Astrocyte (in vitro differentiated cells and primary cell): ENCODE measurements around the gene DLGAP1. TPM values are rescaled to one million over a fixed set of nuclear protein-coding genes. Genes with fewer than 3 reads are reported as not detected.

ENCODE experiments used
- DNase-seq: peaks from one replicate; pipeline ENCODE4 v3.0.0-alpha.2; 2010; ENCODE audit warnings: low read depth
- FAIRE-seq: peaks from 2 replicates; lab custom pipeline; 2011; peaks lifted over from hg19 to GRCh38; lab: Jason Lieb, UNC
- H2AFZ ChIP-seq: 2 replicates; pipeline ENCODE4 v1.6.0; 2012; ENCODE audit warnings: low read depth, low read length, inconsistent platforms
- H3K27ac ChIP-seq: 2 replicates; pipeline ENCODE4 v1.5.1; 2011; ENCODE audit warnings: low read depth, low read length, inconsistent platforms
- H3K27me3 ChIP-seq: 2 replicates; pipeline ENCODE4 v1.6.0; 2011; ENCODE audit warnings: low read length, inconsistent platforms; ENCODE audit not compliant: insufficient read depth
- H3K36me3 ChIP-seq: 2 replicates; pipeline ENCODE4 v1.5.1; 2011; ENCODE audit warnings: low read length, inconsistent platforms; ENCODE audit not compliant: insufficient read depth
- H3K4me1 ChIP-seq: 2 replicates; pipeline ENCODE4 v1.5.1; 2011; ENCODE audit warnings: low read length, inconsistent platforms; ENCODE audit not compliant: insufficient read depth
- H3K4me2 ChIP-seq: 2 replicates; pipeline ENCODE4 v1.6.0; 2012; ENCODE audit warnings: low read length, inconsistent platforms
- H3K4me3 ChIP-seq: 2 replicates; pipeline ENCODE4 v1.5.1; 2011; ENCODE audit warnings: low read depth, mild to moderate bottlenecking, low read length, inconsistent platforms; ENCODE audit not compliant: insufficient read depth
- H3K79me2 ChIP-seq: 2 replicates; pipeline ENCODE4 v1.6.0; 2012; ENCODE audit warnings: mild to moderate bottlenecking, low read length, inconsistent platforms; ENCODE audit not compliant: insufficient read depth
- H3K9ac ChIP-seq: 2 replicates; pipeline ENCODE4 v1.6.0; 2012; ENCODE audit warnings: mild to moderate bottlenecking, low read length, inconsistent platforms
- H3K9me3 ChIP-seq: 2 replicates; pipeline ENCODE4 v1.5.1; 2012; ENCODE audit warnings: low read depth, mild to moderate bottlenecking, low read length, inconsistent platforms; ENCODE audit not compliant: insufficient read depth
- H4K20me1 ChIP-seq: 2 replicates; pipeline ENCODE4 v1.6.0; 2012; ENCODE audit warnings: low read length, inconsistent platforms; ENCODE audit not compliant: insufficient read depth
- H3K27ac Mint-ChIP-seq: one replicate; pipeline ENCODE4 v1.8.0; 2021; ENCODE audit warnings: mild to moderate bottlenecking, mixed read lengths; ENCODE audit not compliant: unreplicated experiment
- H3K27me3 Mint-ChIP-seq: one replicate; pipeline ENCODE4 v1.8.0; 2021; ENCODE audit warnings: low read depth, mixed read lengths; ENCODE audit not compliant: unreplicated experiment
- H3K36me3 Mint-ChIP-seq: one replicate; pipeline ENCODE4 v1.8.0; 2021; ENCODE audit warnings: low read depth, mixed read lengths; ENCODE audit not compliant: unreplicated experiment
- H3K4me1 Mint-ChIP-seq: one replicate; pipeline ENCODE4 v1.8.0; 2021; ENCODE audit warnings: low read depth, mixed read lengths; ENCODE audit not compliant: unreplicated experiment
- H3K4me3 Mint-ChIP-seq: one replicate; pipeline ENCODE4 v1.8.0; 2021; ENCODE audit warnings: mild to moderate bottlenecking, moderate library complexity, mixed read lengths; ENCODE audit not compliant: unreplicated experiment
- H3K9me3 Mint-ChIP-seq: one replicate; pipeline ENCODE4 v1.8.0; 2021; ENCODE audit warnings: mild to moderate bottlenecking, mixed read lengths; ENCODE audit not compliant: unreplicated experiment
- EZH2 ChIP-seq: IDR thresholded peaks from 2 replicates; pipeline ENCODE4 v1.6.1; 2012; ENCODE audit warnings: mild to moderate bottlenecking, low read length, inconsistent platforms; ENCODE audit not compliant: insufficient read depth
- total RNA-seq: library from RNA; stranded (reverse); gene quantifications from 2 replicates; pipeline ENCODE4 v1.2.1, GENCODE V29; 2021
- TF ChIP-seq, protein P1 (sequence below): IDR thresholded peaks from 2 replicates; pipeline ENCODE4 v1.5.1; 2011; ENCODE audit warnings: low read depth, mild to moderate bottlenecking, inconsistent platforms, low read length, moderate library complexity; ENCODE audit not compliant: insufficient read depth

DLGAP1 gene
- total RNA-seq, 1 donor from 2014 or later = 2.3 TPM

DNA sequence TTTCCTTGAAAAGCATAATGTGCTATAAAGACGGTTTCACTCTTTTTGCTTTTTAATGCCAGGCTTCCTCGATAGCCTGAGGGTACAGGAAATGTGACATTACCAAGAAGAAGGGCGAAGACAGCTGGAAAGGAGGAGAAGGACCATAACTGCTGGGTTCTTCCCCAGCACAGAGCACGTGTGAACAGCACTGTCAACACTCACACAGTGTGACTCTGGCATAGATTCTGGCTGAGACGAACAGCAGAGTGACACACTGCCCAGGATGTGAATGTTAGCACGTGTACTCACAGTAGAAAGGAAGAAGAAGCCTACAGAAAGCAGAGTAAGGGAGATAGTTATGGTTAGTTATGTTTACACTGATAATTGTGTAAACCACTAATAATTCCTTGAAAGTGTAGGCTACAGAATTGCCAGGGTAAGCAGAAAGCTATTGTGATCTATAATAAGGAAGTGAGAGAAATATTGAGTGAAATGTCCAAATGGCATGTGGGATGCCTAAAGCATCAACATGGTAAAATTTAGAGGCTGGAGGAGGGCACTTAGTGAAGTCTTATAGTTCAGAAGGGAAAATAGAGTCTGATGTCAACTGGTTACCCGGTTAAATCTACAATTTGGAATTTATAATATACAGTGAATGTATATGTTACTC, 198.2 kb downstream of the DLGAP1 start:
- H3K9ac ChIP-seq = no peak overlapping the region
- DNase-seq (no peak), FAIRE-seq (no peak)
- H3K4me3 ChIP-seq = no peak overlapping the region
- no peaks in the 10 kb centered on the region for H3K4me1 Mint-ChIP-seq
- no peak overlapping the region for H3K4me3 Mint-ChIP-seq
- no peaks in the 10 kb centered on the region for H3K4me1 ChIP-seq
- H3K9me3 Mint-ChIP-seq = no peaks in the 10 kb centered on the region
- no peak for TF ChIP-seq EZH2
- TF ChIP-seq, protein P1, sequence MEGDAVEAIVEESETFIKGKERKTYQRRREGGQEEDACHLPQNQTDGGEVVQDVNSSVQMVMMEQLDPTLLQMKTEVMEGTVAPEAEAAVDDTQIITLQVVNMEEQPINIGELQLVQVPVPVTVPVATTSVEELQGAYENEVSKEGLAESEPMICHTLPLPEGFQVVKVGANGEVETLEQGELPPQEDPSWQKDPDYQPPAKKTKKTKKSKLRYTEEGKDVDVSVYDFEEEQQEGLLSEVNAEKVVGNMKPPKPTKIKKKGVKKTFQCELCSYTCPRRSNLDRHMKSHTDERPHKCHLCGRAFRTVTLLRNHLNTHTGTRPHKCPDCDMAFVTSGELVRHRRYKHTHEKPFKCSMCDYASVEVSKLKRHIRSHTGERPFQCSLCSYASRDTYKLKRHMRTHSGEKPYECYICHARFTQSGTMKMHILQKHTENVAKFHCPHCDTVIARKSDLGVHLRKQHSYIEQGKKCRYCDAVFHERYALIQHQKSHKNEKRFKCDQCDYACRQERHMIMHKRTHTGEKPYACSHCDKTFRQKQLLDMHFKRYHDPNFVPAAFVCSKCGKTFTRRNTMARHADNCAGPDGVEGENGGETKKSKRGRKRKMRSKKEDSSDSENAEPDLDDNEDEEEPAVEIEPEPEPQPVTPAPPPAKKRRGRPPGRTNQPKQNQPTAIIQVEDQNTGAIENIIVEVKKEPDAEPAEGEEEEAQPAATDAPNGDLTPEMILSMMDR = no peak
- H2AFZ ChIP-seq = no peak overlapping the region
- H3K36me3 ChIP-seq = no peaks in the 10 kb centered on the region
- H3K79me2 ChIP-seq = no peaks in the 10 kb centered on the region
- no peaks in the 10 kb centered on the region for H3K27me3 ChIP-seq
- no peaks in the 10 kb centered on the region for H3K36me3 Mint-ChIP-seq
- H3K27ac Mint-ChIP-seq = no peak overlapping the region
- H3K27ac ChIP-seq = no peak overlapping the region
- no peaks in the 10 kb centered on the region for H3K27me3 Mint-ChIP-seq
- H3K9me3 ChIP-seq = no peaks in the 10 kb centered on the region
- no peaks in the 10 kb centered on the region for H4K20me1 ChIP-seq
- H3K4me2 ChIP-seq = no peak overlapping the region

DNA sequence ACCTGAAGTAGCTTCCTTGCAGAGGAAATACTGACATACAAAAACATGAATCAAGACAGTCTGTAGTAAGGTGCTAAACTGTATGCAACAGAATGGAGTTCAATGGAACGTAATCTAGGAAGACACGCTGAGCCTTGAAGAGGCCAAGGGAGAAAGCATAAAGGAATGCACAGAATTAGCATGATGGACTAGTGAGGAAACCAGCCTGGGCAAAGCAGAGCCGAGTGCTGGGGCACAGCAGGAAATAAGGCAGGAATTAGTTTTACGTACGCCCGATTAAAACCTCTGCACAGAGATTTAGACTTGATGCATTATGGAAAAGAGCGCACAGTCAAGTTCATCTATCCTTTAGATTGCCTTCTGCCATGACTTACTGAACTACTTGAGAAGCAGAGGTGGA, 200.3 kb downstream of the DLGAP1 start:
- no peaks in the 10 kb centered on the region for H3K9me3 Mint-ChIP-seq
- H3K9me3 ChIP-seq = no peaks in the 10 kb centered on the region
- no peaks in the 10 kb centered on the region for H3K27me3 ChIP-seq
- H3K27me3 Mint-ChIP-seq = no peaks in the 10 kb centered on the region
- H3K9ac ChIP-seq = no peak overlapping the region
- H3K79me2 ChIP-seq = no peaks in the 10 kb centered on the region
- H3K4me3 Mint-ChIP-seq = no peak overlapping the region
- TF ChIP-seq, protein P1 = no peak
- TF ChIP-seq EZH2 = no peak
- H4K20me1 ChIP-seq = no peaks in the 10 kb centered on the region
- no peaks in the 10 kb centered on the region for H3K36me3 ChIP-seq
- no peak overlapping the region for H3K27ac ChIP-seq
- DNase-seq (no peak), FAIRE-seq (no peak)
- no peaks in the 10 kb centered on the region for H3K4me1 ChIP-seq
- no peak overlapping the region for H3K4me3 ChIP-seq
- no peak overlapping the region for H3K4me2 ChIP-seq
- no peaks in the 10 kb centered on the region for H3K4me1 Mint-ChIP-seq
- H3K36me3 Mint-ChIP-seq = no peaks in the 10 kb centered on the region
- H3K27ac Mint-ChIP-seq = no peak overlapping the region
- H2AFZ ChIP-seq = no peak overlapping the region

DNA sequence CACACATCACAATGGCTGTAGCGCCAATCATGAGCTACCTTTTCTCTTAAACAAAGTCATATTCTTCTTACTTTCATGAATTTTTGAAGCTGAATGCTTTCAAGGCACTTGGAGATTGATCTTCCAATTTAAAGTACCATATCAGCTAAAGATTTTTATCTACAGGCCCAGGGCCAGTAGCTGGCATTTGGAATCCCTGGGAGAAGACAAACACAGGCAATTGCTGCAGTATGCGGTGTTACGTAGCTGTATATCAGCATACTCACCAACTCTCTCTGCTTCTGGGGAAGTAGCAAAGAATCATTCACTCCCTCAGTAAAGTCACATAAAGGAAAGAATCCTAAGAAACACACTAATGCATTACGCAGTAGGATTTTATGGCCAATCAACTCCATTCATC, 202.3 kb downstream of the DLGAP1 start:
- Histone ChIP-seq H2AFZ (no peak overlapping the region), H3K9me3 (no peaks in the 10 kb centered on the region), H3K9ac (no peak overlapping the region), H3K4me2 (no peak overlapping the region), H3K27me3 (no peaks in the 10 kb centered on the region), H3K36me3 (no peaks in the 10 kb centered on the region), H3K27ac (no peak overlapping the region), H3K79me2 (no peaks in the 10 kb centered on the region), H4K20me1 (no peaks in the 10 kb centered on the region), H3K4me1 (no peaks in the 10 kb centered on the region), H3K4me3 (no peak overlapping the region)
- no peak overlapping the region for H3K27ac Mint-ChIP-seq
- H3K4me3 Mint-ChIP-seq = no peak overlapping the region
- H3K27me3 Mint-ChIP-seq = peaks cover 5% of the 10 kb centered on the region
- no peaks in the 10 kb centered on the region for H3K9me3 Mint-ChIP-seq
- no peaks in the 10 kb centered on the region for H3K4me1 Mint-ChIP-seq
- no peak for FAIRE-seq
- DNase-seq = no peak
- TF ChIP-seq, protein P1 = no peak
- TF ChIP-seq EZH2 = no peak
- no peaks in the 10 kb centered on the region for H3K36me3 Mint-ChIP-seq
